GM21423 (cell line): ENCODE measurements around the gene PCSK5.

Source experiments
- ATAC-seq: cut with Tn5 transposase; IDR thresholded peaks from one replicate; pipeline ENCODE4 v1.9.1; 2021; ENCODE audit warnings: mild to moderate bottlenecking, moderate library complexity; ENCODE audit not compliant: unreplicated experiment

Gene PCSK5

GRCh38 chr9:75998096-75998780 is 107.8 kb downstream of the PCSK5 start:
- no peak for ATAC-seq

GRCh38 chr9:76001459-76001858 is 111.0 kb downstream of the PCSK5 start:
- no peak for ATAC-seq

- ATAC-seq, result no peak
Observed at GRCh38 chr9:76003041-76003440, 112.6 kb downstream of the PCSK5 start.

- no peak for ATAC-seq
Observed at GRCh38 chr9:76004526-76004925, 114.1 kb downstream of the PCSK5 start.

- ATAC-seq, result no peak
Observed at GRCh38 chr9:76007935-76008334, 117.5 kb downstream of the PCSK5 start.

- ATAC-seq, result no peak
Observed at GRCh38 chr9:76013809-76014208, 123.3 kb downstream of the PCSK5 start.

GRCh38 chr9:76018235-76018634 is 127.8 kb downstream of the PCSK5 start:
- no peak for ATAC-seq

GRCh38 chr9:76018761-76019160 is 128.3 kb downstream of the PCSK5 start:
- ATAC-seq, result no peak

GRCh38 chr9:76020652-76021051 is 130.2 kb downstream of the PCSK5 start:
- ATAC-seq, result no peak

GRCh38 chr9:76022317-76022716 is 131.8 kb downstream of the PCSK5 start:
- no peak for ATAC-seq

GRCh38 chr9:76023715-76024195 is 133.3 kb downstream of the PCSK5 start:
- no peak for ATAC-seq

GRCh38 chr9:76025286-76025685 is 134.8 kb downstream of the PCSK5 start:
- no peak for ATAC-seq

- no peak for ATAC-seq
Observed at GRCh38 chr9:76026796-76027195, 136.3 kb downstream of the PCSK5 start.

GRCh38 chr9:76027416-76027815 is 136.9 kb downstream of the PCSK5 start:
- no peak for ATAC-seq

- no peak for ATAC-seq
Observed at GRCh38 chr9:76027861-76028260, 137.4 kb downstream of the PCSK5 start.

- ATAC-seq, result no peak
Observed at GRCh38 chr9:76032038-76032796, 141.7 kb downstream of the PCSK5 start.

- ATAC-seq, result no peak
Observed at GRCh38 chr9:76032797-76033373, 142.4 kb downstream of the PCSK5 start.

GRCh38 chr9:76034049-76034448 is 143.6 kb downstream of the PCSK5 start:
- ATAC-seq, result no peak

- no peak for ATAC-seq
Observed at GRCh38 chr9:76036762-76037161, 146.3 kb downstream of the PCSK5 start.

GRCh38 chr9:76037587-76038225 is 147.2 kb downstream of the PCSK5 start:
- ATAC-seq, result no peak

- ATAC-seq, result no peak
Observed at GRCh38 chr9:76038431-76038830, 148.0 kb downstream of the PCSK5 start.
